Measurements from ENCODE around the gene F2R.

DNA sequence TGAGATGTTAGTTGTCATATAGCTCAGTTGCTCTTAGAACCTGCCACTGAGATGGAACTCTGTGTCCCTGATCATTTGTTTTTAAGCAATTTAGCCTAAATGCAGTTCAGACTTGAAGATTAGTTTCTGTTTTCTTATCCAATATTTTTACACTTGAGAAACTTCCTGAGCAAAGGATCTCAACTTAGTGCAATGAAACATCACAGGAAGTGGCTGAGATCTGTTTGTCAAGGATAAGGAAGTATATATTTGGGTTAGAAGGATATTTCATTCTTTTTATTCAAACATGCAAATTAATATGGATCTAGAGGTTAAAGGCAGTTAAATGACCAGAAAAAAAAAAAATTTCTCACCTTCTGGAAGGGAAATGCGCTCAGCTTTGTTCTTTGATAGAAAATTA lies 19.7 kb upstream of the F2R start:
- TF ChIP-seq, protein P1, sequence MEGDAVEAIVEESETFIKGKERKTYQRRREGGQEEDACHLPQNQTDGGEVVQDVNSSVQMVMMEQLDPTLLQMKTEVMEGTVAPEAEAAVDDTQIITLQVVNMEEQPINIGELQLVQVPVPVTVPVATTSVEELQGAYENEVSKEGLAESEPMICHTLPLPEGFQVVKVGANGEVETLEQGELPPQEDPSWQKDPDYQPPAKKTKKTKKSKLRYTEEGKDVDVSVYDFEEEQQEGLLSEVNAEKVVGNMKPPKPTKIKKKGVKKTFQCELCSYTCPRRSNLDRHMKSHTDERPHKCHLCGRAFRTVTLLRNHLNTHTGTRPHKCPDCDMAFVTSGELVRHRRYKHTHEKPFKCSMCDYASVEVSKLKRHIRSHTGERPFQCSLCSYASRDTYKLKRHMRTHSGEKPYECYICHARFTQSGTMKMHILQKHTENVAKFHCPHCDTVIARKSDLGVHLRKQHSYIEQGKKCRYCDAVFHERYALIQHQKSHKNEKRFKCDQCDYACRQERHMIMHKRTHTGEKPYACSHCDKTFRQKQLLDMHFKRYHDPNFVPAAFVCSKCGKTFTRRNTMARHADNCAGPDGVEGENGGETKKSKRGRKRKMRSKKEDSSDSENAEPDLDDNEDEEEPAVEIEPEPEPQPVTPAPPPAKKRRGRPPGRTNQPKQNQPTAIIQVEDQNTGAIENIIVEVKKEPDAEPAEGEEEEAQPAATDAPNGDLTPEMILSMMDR (conservative IDR thresholded peaks at IDR 0.05; ENCODE audit: low read depth, low read length) = no peak
- TF ChIP-seq EZH2phosphoT487 (IDR thresholded peaks at IDR 0.05; ENCODE audit: borderline replicate concordance, low read length) (no peak), EZH2 (IDR thresholded peaks at IDR 0.05; ENCODE audit: low read length, unreplicated experiment) (no peak)

Measured in PC-3 (cell line).